Stimulated activated CD4-positive, alpha-beta T cell treated with anti-CD3 and anti-CD28 coated beads, Interleukin-15, amount 100 ng/mL, for 48 hours (primary cell): ENCODE data around the gene MMD.
"Not testable (repeated sequence)": the region's sequence is repeated elsewhere in the genome, so short reads cannot be mapped to it uniquely, and the experiment has no call there.

Experiments
- DNase-seq, 2 donors: peaks; one replicate each; pipeline ENCODE4 v3.0.0-alpha.2; 2020; ENCODE audit warnings: low read depth in 2 of 2

MMD gene

GRCh38 chr17:55443904-55444303, 22.3 kb upstream of the MMD start:
- no peak for DNase-seq

- no peak for DNase-seq
These were observed 21.5 kb upstream of the MMD start for GRCh38 chr17:55442953-55443683.

GRCh38 chr17:55442462-55442861, 20.8 kb upstream of the MMD start:
- DNase-seq: no peak

GRCh38 chr17:55441544-55441943, 19.9 kb upstream of the MMD start:
- no peak for DNase-seq

- no peak for DNase-seq
These were observed 18.8 kb upstream of the MMD start for GRCh38 chr17:55440391-55440790.

GRCh38 chr17:55437159-55437605, 15.5 kb upstream of the MMD start:
- DNase-seq: no peak

- DNase-seq: no peak
These were observed 14.9 kb upstream of the MMD start for GRCh38 chr17:55436224-55437158.

GRCh38 chr17:55435408-55435807, 13.8 kb upstream of the MMD start:
- DNase-seq: no peak

- DNase-seq: no peak
These were observed 13.1 kb upstream of the MMD start for GRCh38 chr17:55434721-55435120.

GRCh38 chr17:55433629-55434422, 12.2 kb upstream of the MMD start:
- DNase-seq: no peak

- DNase-seq: no peak
These were observed 11.5 kb upstream of the MMD start for GRCh38 chr17:55433029-55433628.

GRCh38 chr17:55432358-55433028, 10.9 kb upstream of the MMD start:
- no peak for DNase-seq

GRCh38 chr17:55431914-55432313, 10.3 kb upstream of the MMD start:
- DNase-seq: not testable (repeated sequence)

- no peak for DNase-seq
These were observed 9.1 kb upstream of the MMD start for GRCh38 chr17:55430541-55431288.

- no peak for DNase-seq
These were observed 5.9 kb upstream of the MMD start for GRCh38 chr17:55427587-55427882.

- no peak for DNase-seq
These were observed 5.4 kb upstream of the MMD start for GRCh38 chr17:55426851-55427586.

GRCh38 chr17:55424893-55425540, 3.4 kb upstream of the MMD start:
- no peak for DNase-seq

GRCh38 chr17:55423535-55423934, 1.9 kb upstream of the MMD start:
- no peak for DNase-seq

- not testable (repeated sequence) for DNase-seq
These were observed 1.2 kb upstream of the MMD start for GRCh38 chr17:55422828-55423164.
